GM18505 (cell line): ENCODE results near the gene DOLK.

ENCODE experiments used
- ATAC-seq: cut with Tn5 transposase; IDR thresholded peaks from one replicate; pipeline ENCODE4 v1.9.1; 2021; ENCODE audit not compliant: unreplicated experiment
- POLR2A ChIP-seq: IDR thresholded peaks from 4 replicates; pipeline ENCODE4 v1.6.1; 2011; ENCODE audit warnings: borderline replicate concordance; ENCODE audit not compliant: insufficient read depth, insufficient read length; ENCODE audit errors: extremely low read depth

Gene DOLK

DNA sequence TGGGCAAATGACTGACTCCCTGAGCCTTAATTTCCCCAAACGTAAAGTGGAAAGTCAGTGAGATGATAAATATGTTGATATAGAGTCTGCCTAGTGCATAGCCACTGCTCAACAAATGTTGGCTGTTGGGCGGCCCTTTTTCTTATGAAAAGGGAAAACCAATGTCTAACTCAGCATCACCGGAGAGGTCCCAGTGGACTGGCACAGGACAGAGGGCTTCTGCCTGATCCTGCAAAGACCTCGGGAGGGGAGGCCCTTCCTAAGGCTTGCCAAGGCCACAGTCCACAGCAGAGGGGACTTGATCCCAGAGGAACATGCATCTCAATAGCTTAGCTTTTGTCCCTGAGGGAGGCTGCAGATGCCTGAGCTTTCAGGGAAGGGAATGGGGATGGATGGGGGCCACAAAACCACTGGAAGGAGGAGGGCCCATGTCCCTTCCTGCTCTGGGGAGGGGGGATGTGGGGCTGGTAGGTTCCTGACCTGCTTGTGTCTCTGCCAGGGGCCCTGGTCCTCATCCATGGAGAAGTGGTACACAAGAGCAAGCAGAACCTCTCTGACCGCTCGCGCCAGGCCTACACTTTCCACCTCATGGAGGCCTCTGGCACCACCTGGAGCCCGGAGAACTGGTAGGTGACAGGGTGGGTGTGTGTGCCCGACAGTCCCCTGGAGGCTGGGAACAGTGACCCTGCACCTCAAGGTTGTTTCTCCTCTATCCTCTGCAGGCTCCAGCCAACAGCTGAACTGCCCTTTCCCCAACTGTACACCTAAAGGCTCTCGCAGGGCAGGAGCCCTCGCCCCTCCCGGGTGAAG is 6.3 kb downstream of the DOLK start:
- TF ChIP-seq POLR2A, result no peak
- ATAC-seq, result no peak

DNA sequence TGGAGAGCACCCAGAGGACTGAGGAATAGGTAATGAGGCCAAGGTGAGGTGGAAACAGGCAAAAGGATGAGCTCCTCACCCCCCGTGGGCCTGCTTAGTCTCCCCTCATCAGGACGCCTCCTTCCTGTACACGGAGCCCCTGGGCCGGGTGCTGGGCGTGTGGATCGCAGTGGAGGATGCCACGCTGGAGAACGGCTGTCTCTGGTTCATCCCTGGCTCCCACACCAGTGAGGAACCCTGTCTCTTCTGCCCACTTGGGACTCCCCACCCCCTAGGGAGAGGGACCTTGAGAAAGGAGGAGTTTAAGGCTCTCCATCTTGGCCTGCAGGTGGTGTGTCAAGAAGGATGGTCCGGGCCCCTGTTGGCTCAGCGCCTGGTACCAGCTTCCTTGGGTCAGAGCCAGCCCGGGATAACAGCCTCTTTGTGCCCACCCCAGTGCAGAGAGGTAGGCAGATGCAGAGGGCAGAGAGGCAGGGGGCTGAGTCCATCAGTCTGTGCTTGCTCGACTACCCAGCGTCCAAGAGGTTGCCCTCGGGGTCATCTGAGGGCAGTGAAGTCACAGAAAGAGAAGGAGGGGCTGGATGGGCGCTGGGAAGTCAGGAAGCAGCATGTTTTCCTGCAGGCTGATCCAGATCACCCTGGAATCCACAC is 7.0 kb downstream of the DOLK start:
- no peak for TF ChIP-seq POLR2A
- ATAC-seq, result no peak

DNA sequence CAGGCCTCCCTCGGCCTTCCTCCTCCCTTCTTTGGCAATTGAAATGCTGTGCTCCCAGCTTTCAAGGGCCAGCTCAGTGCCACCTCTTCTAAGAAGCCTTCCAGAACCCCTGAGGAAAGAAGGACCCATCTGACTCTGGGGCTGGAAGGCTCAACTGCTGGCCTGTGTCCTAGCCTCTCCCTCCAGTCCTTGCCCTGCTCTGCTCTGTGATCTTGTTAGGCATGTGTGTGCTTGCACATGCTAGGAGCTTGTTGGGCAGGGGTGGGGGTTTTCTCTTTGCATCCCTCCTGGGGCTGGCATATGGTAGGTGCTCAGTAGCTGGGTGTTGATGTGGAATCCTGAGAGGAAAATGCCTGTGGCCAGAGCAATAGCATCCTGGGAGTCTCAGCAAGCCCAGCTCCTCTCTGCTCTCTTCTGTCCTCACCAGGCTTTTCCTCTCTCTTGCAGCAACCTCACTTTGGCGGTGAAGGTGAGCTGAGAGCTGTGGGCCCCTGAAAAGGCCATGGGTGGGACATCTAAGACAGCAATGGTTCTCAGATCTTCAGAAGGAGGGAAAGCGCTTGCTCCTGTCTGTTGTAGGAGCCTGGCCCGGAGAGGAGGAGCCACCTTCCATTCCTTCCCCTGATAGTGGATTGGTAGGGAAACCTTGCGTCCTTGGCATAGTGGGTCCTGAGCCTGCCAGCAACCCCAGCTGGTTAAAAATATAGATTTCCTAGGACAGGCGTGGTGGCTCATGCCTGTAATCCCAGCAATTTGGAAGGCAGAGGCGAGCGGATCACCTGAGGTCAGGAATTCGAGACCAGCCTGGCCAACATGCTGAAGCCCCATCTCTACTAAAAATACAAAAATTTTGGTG is 9.9 kb downstream of the DOLK start:
- TF ChIP-seq POLR2A, result no peak
- ATAC-seq, result no peak

DNA sequence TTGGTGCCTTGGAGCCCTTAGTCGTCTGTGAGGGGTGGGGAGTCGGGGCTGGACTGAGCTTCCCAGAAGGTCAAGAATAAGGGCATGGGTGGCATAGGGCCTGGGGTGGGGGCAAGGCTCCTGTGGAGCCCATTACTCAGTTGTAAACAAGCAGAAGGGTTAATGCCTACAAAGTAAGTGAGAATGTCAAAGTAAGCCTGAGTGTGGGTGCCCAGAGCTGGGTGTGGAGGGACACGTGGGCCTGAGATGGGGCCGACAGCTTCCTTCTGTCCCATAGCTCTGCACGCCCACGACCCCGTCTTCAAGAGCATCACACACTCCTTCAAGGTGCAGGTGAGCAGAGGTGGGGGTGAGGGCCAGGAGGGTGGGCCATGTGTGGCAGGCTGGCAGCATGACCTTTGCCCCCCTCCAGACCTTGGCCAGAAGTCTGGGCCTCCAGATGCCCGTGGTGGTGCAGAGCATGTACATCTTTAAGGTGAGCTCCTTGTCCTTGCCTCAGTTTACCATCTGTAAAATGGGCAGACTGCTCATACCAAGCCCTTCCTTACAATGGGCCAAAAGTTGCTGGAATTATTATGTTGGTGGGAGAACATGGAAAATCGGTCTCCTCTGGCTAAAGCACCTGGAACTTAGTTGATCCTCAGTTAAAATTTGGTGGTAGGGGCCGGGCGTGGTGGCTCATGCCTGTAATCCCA is 11.1 kb downstream of the DOLK start:
- no peak for TF ChIP-seq POLR2A

DNA sequence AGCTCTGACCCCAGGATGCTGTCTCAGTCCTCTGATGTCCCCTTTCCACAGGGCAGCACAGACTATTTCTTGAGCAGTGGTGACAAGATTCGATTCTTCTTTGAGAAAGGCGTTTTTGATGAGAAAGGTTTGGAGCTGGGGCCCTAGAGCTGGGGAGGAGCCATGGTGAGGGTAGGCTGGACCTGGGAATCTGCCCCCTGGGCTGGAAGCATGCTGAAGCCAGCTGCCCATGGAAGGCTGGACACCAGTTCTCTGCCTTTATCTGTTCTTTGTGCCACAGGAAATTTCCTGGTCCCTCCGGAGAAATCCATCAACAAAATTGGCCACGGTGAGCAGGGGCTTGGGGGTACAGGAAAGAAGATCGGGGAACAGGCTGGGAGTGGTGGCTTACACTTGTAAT is 13.7 kb downstream of the DOLK start:
- no peak for TF ChIP-seq POLR2A

More for the DNA sequence above, 11.1 kb downstream of the DOLK start:
- no peak for ATAC-seq

DNA sequence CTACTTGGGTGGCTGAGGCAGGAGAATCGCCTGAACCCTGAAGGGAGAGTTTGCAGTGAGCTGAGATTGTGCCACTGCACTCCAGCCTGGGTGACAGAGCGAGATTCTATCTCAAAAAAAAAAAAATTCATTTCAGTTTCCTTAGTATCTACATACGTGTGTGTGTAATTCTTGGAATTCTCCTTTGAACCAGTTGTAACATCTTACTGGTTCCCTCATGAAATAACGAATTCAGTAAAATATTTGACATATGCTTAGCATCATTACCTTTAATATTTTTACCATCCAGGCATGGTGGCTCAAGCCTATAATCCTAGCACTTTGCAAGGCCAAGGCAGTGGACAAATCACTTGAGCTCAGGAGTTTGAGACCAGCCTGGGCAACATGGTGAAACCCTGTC is 17.8 kb downstream of the DOLK start:
- no peak for TF ChIP-seq POLR2A
- no peak for ATAC-seq

More for the DNA sequence above, 13.7 kb downstream of the DOLK start:
- no peak for ATAC-seq

DNA sequence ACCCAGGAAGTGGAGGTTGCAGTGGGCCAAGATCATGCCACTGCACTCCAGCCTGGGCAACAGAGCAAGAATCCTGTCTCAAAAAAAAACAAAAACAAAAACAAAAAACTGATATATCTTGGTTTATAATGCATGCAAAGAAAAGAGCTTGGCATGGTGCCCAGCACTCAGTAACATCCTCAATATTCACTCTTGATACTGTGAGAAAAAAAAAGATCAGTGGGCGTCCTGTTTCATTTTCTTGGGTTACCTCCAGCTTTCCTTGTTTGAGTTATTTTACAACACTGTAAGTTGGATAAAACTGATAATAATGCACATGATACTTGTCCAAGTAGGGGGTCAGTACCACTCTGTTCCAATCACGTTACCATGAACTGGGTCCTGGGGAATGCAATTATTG is 18.8 kb downstream of the DOLK start:
- ATAC-seq, result no peak
- no peak for TF ChIP-seq POLR2A

DNA sequence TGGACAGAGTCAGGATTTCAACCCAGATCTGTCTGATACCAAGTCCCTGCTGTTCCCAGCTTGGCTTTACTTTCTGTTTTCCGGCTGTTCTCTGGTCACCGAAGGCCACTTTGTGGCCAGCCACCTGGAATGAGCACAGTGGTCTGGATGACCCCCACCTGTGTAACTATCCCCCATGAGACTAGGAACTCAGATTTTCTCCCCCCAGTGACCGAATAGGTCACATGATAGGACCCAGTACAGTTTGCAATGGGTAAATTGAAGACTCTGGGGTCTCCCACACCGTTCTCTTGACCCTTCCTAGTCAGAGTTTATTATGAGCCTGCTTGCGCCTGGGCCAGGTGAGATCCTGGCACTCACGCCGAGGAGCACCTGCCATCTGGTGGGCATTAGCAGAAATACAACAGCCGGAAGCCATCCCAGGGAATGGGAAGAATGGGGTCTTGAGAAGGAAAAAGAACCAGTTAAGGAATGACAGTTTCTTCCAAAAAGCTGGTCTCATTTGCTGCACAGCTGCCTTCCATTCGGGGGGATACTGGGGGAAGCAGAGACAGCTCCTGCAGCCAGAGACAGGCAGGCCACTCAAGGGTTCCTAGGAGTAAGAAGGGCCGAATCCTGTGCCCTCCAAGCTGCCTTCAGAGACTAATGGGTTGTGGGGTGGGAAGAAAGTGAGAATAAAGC is 19.5 kb downstream of the DOLK start:
- no peak for TF ChIP-seq POLR2A
- no peak for ATAC-seq

DNA sequence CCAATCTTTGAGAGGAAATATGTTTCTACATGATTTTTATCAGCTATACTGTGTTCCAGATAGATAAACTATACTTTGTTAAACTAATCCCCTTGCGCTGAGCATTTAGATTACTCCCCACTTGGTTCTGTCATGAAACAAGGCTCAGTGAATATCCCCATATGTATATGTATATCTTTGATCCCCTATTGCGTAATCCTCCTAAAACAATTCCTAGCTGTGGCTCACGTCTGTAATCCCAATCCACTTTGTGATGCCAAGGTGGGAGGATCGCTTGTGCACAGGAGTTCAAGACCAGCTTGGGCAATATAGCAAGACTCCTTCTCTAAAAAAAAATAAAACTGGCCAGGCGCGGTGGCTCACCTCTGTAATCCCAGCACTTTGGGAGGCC is 23.9 kb downstream of the DOLK start:
- ATAC-seq, result no peak

DNA sequence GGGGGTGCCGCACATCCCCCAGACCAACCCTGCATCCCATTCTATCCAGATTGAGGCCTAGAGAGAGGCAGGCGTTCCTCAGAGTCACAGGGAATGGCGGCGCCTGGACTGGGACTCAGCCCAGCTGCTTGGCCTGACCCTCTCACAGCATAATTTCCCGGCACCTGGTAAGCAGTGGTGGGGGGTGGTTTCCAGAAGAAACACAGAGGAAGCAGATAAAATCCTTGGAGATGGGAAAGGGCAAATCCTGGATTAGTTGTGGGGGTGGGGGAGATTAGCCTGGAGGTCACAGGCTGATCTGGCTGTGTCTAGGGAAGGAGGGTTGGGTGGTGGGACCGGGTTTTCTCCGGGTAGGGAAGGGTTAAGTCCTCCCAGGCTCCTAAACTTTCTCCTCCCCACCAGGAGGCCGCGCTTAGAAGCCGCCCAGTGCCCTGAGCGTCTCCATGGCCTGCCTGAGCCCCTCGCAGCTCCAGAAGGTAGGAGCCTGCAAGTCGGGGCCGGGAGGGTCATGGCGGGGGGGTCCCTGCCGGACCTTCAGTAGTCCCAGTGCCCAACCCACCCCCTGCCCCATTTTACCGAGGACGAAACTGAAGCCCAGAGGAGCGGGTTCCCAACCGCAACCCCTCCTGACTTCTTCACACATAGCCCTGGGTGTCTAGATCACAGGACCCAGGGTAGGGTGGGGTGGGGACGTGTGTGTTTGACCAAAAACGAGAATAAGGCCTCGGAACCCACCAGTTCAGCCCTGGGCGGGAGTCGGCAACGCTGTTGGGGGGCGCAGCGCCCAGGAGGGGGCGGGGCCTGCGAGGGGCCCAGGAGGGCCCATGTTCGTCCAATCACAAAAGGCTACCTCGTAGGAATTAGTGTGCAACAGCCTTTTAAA is 25.3 kb downstream of the DOLK start:
- TF ChIP-seq POLR2A, result no peak
- ATAC-seq, result no peak

More for the DNA sequence above, 23.9 kb downstream of the DOLK start:
- no peak for TF ChIP-seq POLR2A

DNA sequence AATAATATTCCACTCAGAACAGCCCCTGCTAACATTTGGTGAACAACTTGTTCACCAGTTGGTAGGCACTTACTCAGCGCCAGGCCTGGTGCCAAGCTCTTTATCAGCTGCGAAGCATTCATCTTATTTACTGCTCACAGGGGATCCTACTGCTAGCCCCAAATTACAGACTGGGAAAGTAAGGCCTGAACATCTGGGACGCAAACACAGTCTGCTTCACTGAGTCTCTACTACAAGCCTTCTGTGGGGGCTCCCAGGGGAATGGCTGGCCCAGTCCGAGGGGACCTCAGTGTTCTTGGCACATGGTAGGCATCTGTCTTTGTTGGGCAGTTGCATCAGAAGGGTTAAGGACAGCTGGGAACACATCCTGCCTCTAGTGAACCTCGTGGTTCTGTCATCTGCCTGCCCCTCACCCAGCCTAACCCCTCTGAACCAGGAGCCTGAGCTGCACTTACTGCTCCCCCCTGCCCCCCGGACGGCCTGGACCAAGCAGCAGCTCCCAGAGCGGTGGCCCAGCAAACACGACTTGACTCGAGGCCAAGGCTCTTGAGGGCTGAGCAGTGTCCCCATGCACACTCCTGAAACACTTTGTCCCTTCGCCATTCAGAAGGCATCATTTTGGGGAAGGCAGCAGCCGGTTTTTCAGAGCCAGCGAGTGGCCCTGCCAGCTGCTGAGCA is 26.9 kb downstream of the DOLK start, which contains the start of gene PHYHD1:
Gene PHYHD1 (plus strand): TSS at position 602 of the 678 bp plus-strand sequence. CDS start 1,342 bp downstream, outside the sequence.
- no peak for TF ChIP-seq POLR2A
- no peak for ATAC-seq
